HUES48 (cell line): ENCODE data around the gene RAB42.

Source experiments
- H3K27ac ChIP-seq: one replicate; pipeline ENCODE4 v1.7.0; 2013; ENCODE audit warnings: low read depth, low read length, inconsistent platforms
- H3K27me3 ChIP-seq: 2 replicates; pipeline ENCODE4 v1.6.1; 2013; ENCODE audit warnings: mild to moderate bottlenecking, low read length; ENCODE audit not compliant: control insufficient read depth, insufficient read depth
- H3K36me3 ChIP-seq: 2 replicates; pipeline ENCODE4 v1.6.1; 2013; ENCODE audit warnings: low read length; ENCODE audit not compliant: control insufficient read depth, insufficient read depth
- H3K4me1 ChIP-seq: 2 replicates; pipeline ENCODE4 v1.6.1; 2013; ENCODE audit warnings: mild to moderate bottlenecking, low read length; ENCODE audit not compliant: control insufficient read depth, insufficient read depth
- H3K4me3 ChIP-seq: 2 replicates; pipeline ENCODE4 v1.5.1; 2013; ENCODE audit warnings: mild to moderate bottlenecking, low read depth, low read length
- H3K9ac ChIP-seq: 2 replicates; pipeline ENCODE4 v1.6.1; 2013; ENCODE audit warnings: mild to moderate bottlenecking, low read depth, low read length, moderate library complexity
- H3K9me3 ChIP-seq: 2 replicates; pipeline ENCODE4 v1.6.1; 2013; ENCODE audit warnings: low read length; ENCODE audit not compliant: control insufficient read depth, insufficient read depth

The RAB42 gene, protein sequence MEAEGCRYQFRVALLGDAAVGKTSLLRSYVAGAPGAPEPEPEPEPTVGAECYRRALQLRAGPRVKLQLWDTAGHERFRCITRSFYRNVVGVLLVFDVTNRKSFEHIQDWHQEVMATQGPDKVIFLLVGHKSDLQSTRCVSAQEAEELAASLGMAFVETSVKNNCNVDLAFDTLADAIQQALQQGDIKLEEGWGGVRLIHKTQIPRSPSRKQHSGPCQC

GRCh38 chr1:28591708-28592320 is at the start of gene RAB42:
TSS of gene RAB42 (plus strand) at chr1:28592265. CDS start at chr1:28592512, 247 bp downstream.
- Histone ChIP-seq H3K9ac (no peak within 1 kb of the TSS; the same call in 1 of the 2 replicates), H3K9me3 (no peaks in the 10 kb centered on the region), H3K4me3 (peak within 1 kb of the TSS; percentile 70), H3K27ac (no peak within 1 kb of the TSS), H3K27me3 (peaks cover 7% of the 10 kb centered on the region), H3K4me1 (peaks cover 23% of the 10 kb centered on the region; the same call in 1 of the 2 replicates), H3K36me3 (no peaks in the 10 kb centered on the region)

DNA sequence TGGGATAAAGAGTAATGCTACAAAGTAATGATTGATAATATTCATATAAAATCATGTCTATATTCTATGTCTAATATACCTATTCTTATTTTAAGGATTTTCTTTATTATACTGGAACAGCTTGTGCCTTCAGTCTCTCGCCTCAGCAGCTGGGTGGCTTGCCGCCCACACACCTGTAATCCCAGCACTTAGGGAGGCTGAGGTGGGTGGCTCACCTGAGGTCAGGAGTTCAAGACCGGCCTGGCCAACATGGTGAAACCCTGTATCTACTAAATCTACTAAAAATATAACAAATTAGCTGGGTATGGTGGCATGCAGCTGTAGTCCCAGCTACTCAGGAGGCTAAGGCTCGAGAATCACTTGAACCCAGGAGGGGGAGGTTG is 46.8 kb upstream of the RAB42 start:
- no peaks in the 10 kb centered on the region for H3K27me3 ChIP-seq

DNA sequence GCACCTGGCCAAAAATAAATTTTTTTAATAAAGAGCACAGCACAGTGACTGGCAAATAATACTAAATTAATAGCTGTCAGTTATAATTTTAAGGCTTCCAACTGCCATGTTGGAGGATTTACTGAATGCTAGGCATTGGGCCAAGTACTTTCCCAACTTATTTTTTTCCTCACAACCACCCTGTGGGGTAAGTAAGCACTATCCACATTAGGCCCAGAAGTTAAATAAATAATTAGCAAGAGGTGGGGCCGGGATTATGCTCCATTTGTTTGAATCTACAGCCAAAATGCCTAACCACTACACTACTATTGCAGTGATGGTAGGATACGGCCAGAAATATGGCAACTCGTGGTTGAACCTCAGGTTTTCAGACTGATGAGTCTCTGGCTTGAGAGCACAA is 43.7 kb upstream of the RAB42 start:
- H3K27me3 ChIP-seq, result no peaks in the 10 kb centered on the region
- H3K9ac ChIP-seq, result no peak overlapping the region
- no peaks in the 10 kb centered on the region for H3K36me3 ChIP-seq
- H3K27ac ChIP-seq, result no peak overlapping the region
- H3K4me3 ChIP-seq, result no peak overlapping the region
- H3K4me1 ChIP-seq, result no peaks in the 10 kb centered on the region
- no peaks in the 10 kb centered on the region for H3K9me3 ChIP-seq

More for the DNA sequence above, 46.8 kb upstream of the RAB42 start:
- Histone ChIP-seq H3K4me3 (no peak overlapping the region), H3K9ac (no peak overlapping the region), H3K27ac (no peak overlapping the region), H3K36me3 (no peaks in the 10 kb centered on the region), H3K9me3 (no peaks in the 10 kb centered on the region), H3K4me1 (no peaks in the 10 kb centered on the region)

- Histone ChIP-seq H3K27me3 (no peaks in the 10 kb centered on the region), H3K27ac (no peak overlapping the region), H3K9me3 (no peaks in the 10 kb centered on the region), H3K9ac (no peak overlapping the region), H3K4me3 (no peak overlapping the region), H3K4me1 (peaks cover 2% of the 10 kb centered on the region; the same call in 1 of the 2 replicates), H3K36me3 (peaks cover 19% of the 10 kb centered on the region)
Observed at GRCh38 chr1:28551381-28551780, 40.7 kb upstream of the RAB42 start.

DNA sequence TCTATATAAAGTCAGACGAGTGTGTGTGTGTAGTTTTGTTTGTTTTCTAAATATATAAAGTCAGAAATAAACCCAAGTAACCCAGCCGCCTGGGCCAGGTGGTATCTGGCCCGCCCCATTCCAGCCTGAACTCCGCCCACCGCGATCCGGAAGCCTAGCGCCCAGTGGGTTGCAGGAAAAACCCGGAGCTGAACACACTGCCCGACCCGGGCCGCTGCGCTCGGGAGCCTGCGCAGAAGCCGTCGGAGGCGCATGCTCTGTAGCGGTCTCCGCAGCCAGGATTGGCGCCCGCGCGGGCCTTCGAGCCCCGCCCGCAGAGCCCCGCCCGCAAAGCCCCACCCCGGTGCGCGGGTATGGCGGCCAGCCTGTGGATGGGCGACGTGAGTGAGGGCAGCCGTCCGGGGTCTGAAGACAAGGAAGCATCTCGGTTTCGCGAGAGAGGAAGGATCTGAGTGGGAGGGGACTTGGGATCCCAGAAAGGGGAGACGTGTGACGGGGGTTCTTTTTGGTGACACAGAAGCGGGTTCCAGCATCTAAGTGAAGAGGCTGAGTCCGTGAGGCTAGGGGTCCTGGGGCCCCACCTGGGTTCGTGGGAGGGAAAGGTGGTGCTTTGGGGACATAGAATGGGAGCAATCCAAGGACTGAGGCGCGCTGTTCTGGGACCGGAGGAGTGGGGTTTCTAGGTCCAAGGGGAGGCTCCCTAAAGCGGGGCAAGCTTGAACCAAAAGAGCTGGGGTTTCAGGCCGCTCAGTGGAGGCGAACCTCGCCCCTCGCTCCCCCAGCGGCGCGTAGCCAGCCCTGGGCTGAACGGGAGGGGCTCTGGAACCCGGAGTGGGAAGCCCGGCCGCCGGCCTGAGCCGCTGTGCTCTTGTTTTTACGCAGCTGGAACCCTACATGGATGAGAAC is 39.1 kb upstream of the RAB42 start, which contains the start of gene TRNAU1AP:
Gene TRNAU1AP (plus strand): TSS at position 328 of the 906 bp plus-strand sequence. CDS start 26 bp downstream, at position 354.
- peak within 1 kb of the TSS; percentile 55 for H3K9ac ChIP-seq
- no peaks in the 10 kb centered on the region for H3K9me3 ChIP-seq
- peak within 1 kb of the TSS; percentile 83 for H3K4me3 ChIP-seq
- H3K4me1 ChIP-seq, result peaks cover 2% of the 10 kb centered on the region; the same call in 1 of the 2 replicates
- H3K27ac ChIP-seq, result peak within 1 kb of the TSS; percentile 70
- H3K36me3 ChIP-seq, result peaks cover 28% of the 10 kb centered on the region
- no peaks in the 10 kb centered on the region for H3K27me3 ChIP-seq

DNA sequence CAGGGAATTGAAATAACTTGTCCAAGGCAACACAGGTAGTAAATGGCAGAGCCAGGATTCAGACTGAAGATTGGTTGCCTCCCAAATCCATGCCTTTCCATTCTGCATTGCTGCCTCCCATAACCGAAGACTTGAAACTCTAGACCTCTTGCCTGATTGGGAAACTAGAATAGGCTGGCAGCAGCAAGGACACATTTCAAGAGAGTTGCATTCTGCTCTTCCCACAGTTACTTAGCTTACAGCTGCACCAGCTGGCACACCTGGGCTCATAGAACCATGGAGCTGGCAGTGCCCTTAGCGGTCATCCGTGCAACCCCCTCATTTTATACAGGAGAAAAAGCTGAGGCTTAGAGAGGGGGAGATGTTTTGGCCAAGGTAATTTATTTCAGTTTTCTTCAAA is 31.2 kb upstream of the RAB42 start:
- no peak overlapping the region for H3K4me3 ChIP-seq
- H3K36me3 ChIP-seq, result peaks cover 74% of the 10 kb centered on the region
- H3K4me1 ChIP-seq, result no peaks in the 10 kb centered on the region

GRCh38 chr1:28564310-28564709 is 27.8 kb upstream of the RAB42 start:
- Histone ChIP-seq H3K27me3 (no peaks in the 10 kb centered on the region), H3K36me3 (peaks cover 73% of the 10 kb centered on the region), H3K4me3 (no peak overlapping the region), H3K9ac (no peak overlapping the region), H3K27ac (no peak overlapping the region), H3K4me1 (no peaks in the 10 kb centered on the region), H3K9me3 (no peaks in the 10 kb centered on the region)

More for the DNA sequence above, 31.2 kb upstream of the RAB42 start:
- no peak overlapping the region for H3K9ac ChIP-seq
- H3K27ac ChIP-seq, result no peak overlapping the region
- H3K27me3 ChIP-seq, result no peaks in the 10 kb centered on the region
- no peaks in the 10 kb centered on the region for H3K9me3 ChIP-seq

- Histone ChIP-seq H3K9me3 (no peaks in the 10 kb centered on the region), H3K9ac (no peak overlapping the region), H3K4me1 (no peaks in the 10 kb centered on the region), H3K27ac (no peak overlapping the region), H3K27me3 (no peaks in the 10 kb centered on the region), H3K4me3 (no peak overlapping the region), H3K36me3 (peaks cover 69% of the 10 kb centered on the region)
Observed at GRCh38 chr1:28565040-28565439, 27.0 kb upstream of the RAB42 start.

GRCh38 chr1:28565726-28566125 is 26.3 kb upstream of the RAB42 start:
- H3K4me1 ChIP-seq, result no peaks in the 10 kb centered on the region
- no peaks in the 10 kb centered on the region for H3K9me3 ChIP-seq
- H3K9ac ChIP-seq, result no peak overlapping the region
- no peak overlapping the region for H3K4me3 ChIP-seq
- H3K27me3 ChIP-seq, result no peaks in the 10 kb centered on the region
- H3K36me3 ChIP-seq, result peaks cover 68% of the 10 kb centered on the region
- no peak overlapping the region for H3K27ac ChIP-seq

DNA sequence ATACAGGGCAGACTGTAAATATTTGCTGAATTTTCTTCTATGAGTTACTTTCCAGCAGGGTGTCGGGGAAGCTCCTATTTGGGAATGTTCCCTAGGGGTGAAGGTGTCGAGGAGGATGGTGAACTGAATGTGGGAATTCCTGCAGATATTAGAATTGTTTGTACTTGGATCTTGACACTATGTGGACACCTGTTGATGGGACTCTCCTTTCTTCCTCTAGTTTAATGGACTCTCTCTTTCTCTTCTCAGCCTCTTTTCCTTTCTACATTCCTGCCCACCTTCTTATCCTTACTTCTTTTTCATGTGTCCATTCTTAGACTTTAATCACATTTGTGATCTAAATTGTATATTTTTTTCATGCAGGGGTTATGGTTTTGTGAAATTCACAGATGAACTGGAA is 25.1 kb upstream of the RAB42 start:
- H3K27me3 ChIP-seq, result no peaks in the 10 kb centered on the region
- no peak overlapping the region for H3K4me3 ChIP-seq
- no peak overlapping the region for H3K27ac ChIP-seq
- peaks cover 68% of the 10 kb centered on the region for H3K36me3 ChIP-seq
- H3K9me3 ChIP-seq, result no peaks in the 10 kb centered on the region
- no peaks in the 10 kb centered on the region for H3K4me1 ChIP-seq
- H3K9ac ChIP-seq, result no peak overlapping the region
